ENCODE measurements around the gene B3GNT3. TPM values are rescaled to one million over a fixed set of nuclear protein-coding genes. Genes with fewer than 3 reads are reported as not detected.
A peak's percentile ranks its signal among the peaks of the same experiment; 100 is the strongest.

Gene B3GNT3, protein sequence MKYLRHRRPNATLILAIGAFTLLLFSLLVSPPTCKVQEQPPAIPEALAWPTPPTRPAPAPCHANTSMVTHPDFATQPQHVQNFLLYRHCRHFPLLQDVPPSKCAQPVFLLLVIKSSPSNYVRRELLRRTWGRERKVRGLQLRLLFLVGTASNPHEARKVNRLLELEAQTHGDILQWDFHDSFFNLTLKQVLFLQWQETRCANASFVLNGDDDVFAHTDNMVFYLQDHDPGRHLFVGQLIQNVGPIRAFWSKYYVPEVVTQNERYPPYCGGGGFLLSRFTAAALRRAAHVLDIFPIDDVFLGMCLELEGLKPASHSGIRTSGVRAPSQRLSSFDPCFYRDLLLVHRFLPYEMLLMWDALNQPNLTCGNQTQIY
- total RNA-seq (ENCODE audit: low replicate concordance): not detected in 2 replicates

DNA sequence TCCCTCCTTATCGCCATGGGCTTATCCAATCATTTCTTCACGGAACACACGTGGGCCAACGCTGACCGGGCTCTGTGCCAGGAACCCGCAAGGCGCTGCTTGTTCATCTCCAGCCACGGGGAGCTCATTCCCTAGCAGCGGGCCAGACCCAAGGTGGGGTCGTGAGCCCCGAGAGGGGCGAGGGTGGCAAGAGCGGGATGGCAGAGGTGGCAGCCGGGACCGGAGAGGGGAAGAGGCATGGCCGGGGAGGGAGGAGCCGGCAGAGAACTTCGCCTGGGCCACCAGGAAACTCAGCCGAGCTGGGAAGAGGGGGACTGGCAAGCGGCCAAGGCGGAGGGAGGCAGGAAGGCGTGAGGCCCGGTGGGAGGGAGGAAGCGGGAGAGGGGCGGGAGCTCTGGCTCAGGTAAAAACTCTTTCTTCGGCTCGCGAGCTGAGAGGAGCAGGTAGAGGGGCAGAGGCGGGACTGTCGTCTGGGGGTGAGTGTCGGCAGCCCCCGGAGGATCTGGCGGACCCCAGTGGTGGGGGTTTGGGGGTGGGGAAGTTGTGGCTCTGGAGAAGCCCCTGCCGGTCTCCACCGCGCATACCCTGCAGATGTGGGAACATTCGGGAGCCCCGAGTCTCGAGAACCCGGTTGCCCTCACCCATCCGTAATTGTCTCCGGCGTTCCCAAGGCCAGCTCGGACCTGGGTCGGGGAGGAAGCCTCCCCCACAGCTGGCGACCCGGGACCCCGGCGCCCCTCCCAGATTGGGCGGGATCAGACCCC, at the start of gene B3GNT3:
TSS of gene B3GNT3 (plus strand) at position 408 of the 764 bp plus-strand sequence. CDS start 12,670 bp downstream, outside the sequence.
- H3K36me3 ChIP-seq: no peaks in the 10 kb centered on the region
- peak within 1 kb of the TSS; percentile 69 for H2AFZ ChIP-seq (replicated peaks)
- H3K9me3 Mint-ChIP-seq: no peaks in the 10 kb centered on the region
- H3K27me3 Mint-ChIP-seq (ENCODE audit: insufficient read depth, low read depth): peaks cover 29% of the 10 kb centered on the region
- peaks cover 13% of the 10 kb centered on the region for H3K4me1 Mint-ChIP-seq
- H4K20me1 ChIP-seq (ENCODE audit: low read depth): no peaks in the 10 kb centered on the region
- H3K79me2 ChIP-seq (ENCODE audit: low read depth): no peaks in the 10 kb centered on the region
- no peaks in the 10 kb centered on the region for H3K36me3 Mint-ChIP-seq
- no peak within 1 kb of the TSS for H3K4me3 Mint-ChIP-seq
- no peak within 1 kb of the TSS for H3K27ac Mint-ChIP-seq
- H3K27ac ChIP-seq: no peak within 1 kb of the TSS
- H3K4me2 ChIP-seq: peak within 1 kb of the TSS; percentile 79
- no peak within 1 kb of the TSS for H3K9ac ChIP-seq
- H3K9me3 ChIP-seq (ENCODE audit: low read depth): no peaks in the 10 kb centered on the region
- no peaks in the 10 kb centered on the region for H3F3A ChIP-seq (ENCODE audit: low read depth)
- peak; percentile 44 for DNase-seq (ENCODE audit: low spot score)
- H3K27me3 ChIP-seq: peaks cover 48% of the 10 kb centered on the region
- peak; percentile 54 for TF ChIP-seq EZH2phosphoT487 (IDR thresholded peaks at IDR 0.05)
- TF ChIP-seq, protein P1, sequence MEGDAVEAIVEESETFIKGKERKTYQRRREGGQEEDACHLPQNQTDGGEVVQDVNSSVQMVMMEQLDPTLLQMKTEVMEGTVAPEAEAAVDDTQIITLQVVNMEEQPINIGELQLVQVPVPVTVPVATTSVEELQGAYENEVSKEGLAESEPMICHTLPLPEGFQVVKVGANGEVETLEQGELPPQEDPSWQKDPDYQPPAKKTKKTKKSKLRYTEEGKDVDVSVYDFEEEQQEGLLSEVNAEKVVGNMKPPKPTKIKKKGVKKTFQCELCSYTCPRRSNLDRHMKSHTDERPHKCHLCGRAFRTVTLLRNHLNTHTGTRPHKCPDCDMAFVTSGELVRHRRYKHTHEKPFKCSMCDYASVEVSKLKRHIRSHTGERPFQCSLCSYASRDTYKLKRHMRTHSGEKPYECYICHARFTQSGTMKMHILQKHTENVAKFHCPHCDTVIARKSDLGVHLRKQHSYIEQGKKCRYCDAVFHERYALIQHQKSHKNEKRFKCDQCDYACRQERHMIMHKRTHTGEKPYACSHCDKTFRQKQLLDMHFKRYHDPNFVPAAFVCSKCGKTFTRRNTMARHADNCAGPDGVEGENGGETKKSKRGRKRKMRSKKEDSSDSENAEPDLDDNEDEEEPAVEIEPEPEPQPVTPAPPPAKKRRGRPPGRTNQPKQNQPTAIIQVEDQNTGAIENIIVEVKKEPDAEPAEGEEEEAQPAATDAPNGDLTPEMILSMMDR (IDR thresholded peaks at IDR 0.05): no peak
- TF ChIP-seq EZH2 (IDR thresholded peaks at IDR 0.05): peak; percentile 75
- peak within 1 kb of the TSS; percentile 42 for H3K4me3 ChIP-seq
- H3K4me1 ChIP-seq: no peaks in the 10 kb centered on the region

DNA sequence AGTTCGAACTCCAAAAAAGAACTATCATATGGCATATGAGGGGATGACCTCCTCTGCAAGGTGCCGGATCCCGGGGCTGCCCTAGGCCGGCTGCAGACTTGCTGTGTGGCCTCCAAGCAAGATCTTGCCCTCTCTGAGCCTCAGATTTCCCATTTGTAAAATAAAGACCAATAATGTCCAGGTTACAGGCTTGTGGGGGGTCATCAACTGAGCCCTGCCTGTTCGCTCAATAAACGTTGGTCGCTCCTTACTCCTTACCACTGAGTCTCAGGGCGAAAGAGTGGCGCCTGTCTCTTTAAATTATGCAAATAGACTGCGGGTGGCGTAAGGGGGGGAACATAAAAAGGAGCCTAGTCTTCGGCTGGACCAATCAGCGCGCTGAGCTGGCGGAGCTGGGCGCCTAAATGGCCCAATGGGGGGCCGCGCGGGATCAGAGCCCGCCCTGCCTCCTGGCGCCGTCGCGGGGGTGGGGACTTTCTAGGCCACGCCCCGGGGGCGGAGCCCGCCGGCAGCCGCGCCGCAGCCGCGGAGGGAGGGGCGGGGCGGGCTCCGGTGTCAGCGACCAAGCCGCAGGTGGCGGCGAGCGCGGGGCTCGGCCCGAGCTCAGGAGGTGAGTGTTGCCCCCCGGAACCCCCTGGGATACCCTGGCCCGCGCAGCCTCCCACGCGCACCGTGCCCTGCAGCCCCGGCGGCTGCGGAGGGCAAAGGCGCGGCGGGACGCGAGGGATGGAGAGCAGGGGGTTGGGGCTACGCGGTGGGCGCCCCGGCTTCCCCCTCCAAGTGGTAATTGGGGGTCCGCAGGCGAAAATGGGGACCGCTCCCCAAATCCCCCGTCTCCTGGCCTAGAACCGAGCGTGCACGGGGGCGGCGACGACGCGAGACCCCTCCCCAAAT, 47.5 kb upstream of the B3GNT3 start:
- Histone ChIP-seq H3K27ac (no peak overlapping the region), H3K36me3 (no peaks in the 10 kb centered on the region), H3K9me3 (ENCODE audit: low read depth) (no peaks in the 10 kb centered on the region), H3F3A (ENCODE audit: low read depth) (peaks cover 17% of the 10 kb centered on the region), H3K27me3 (no peaks in the 10 kb centered on the region), H3K4me2 (peak overlapping the region; percentile 97), H3K4me1 (peaks cover 8% of the 10 kb centered on the region), H3K79me2 (ENCODE audit: low read depth) (peaks cover 6% of the 10 kb centered on the region), H3K9ac (no peak overlapping the region), H3K4me3 (peak overlapping the region; percentile 97), H4K20me1 (ENCODE audit: low read depth) (no peaks in the 10 kb centered on the region), H2AFZ (replicated peaks) (peak overlapping the region; percentile 86)
- H3K27me3 Mint-ChIP-seq (ENCODE audit: insufficient read depth, low read depth): no peaks in the 10 kb centered on the region
- H3K36me3 Mint-ChIP-seq: no peaks in the 10 kb centered on the region
- H3K4me3 Mint-ChIP-seq: peak overlapping the region; percentile 84
- H3K4me1 Mint-ChIP-seq: peaks cover 33% of the 10 kb centered on the region
- H3K27ac Mint-ChIP-seq: no peak overlapping the region
- peaks cover 2% of the 10 kb centered on the region for H3K9me3 Mint-ChIP-seq
- TF ChIP-seq EZH2 (IDR thresholded peaks at IDR 0.05) (no peak), EZH2phosphoT487 (IDR thresholded peaks at IDR 0.05) (no peak)
- TF ChIP-seq, protein P1 (IDR thresholded peaks at IDR 0.05): no peak
- DNase-seq (ENCODE audit: low spot score): peak; percentile 98

- TF ChIP-seq EZH2phosphoT487 (IDR thresholded peaks at IDR 0.05): no peak
- TF ChIP-seq EZH2 (IDR thresholded peaks at IDR 0.05): no peak
- TF ChIP-seq, protein P1 (IDR thresholded peaks at IDR 0.05): no peak
- H3K27me3 ChIP-seq: no peaks in the 10 kb centered on the region
- H3K4me2 ChIP-seq: no peak overlapping the region
- H3K27ac ChIP-seq: no peak overlapping the region
- Mint-ChIP-seq H3K27me3 (ENCODE audit: insufficient read depth, low read depth) (no peaks in the 10 kb centered on the region), H3K4me1 (peaks cover 40% of the 10 kb centered on the region), H3K4me3 (peak overlapping the region; percentile 84), H3K36me3 (no peaks in the 10 kb centered on the region), H3K27ac (no peak overlapping the region), H3K9me3 (no peaks in the 10 kb centered on the region)
- no peak for DNase-seq (ENCODE audit: low spot score)
- H3K4me3 ChIP-seq: no peak overlapping the region
- no peaks in the 10 kb centered on the region for H3K9me3 ChIP-seq (ENCODE audit: low read depth)
- peaks cover 17% of the 10 kb centered on the region for H3F3A ChIP-seq (ENCODE audit: low read depth)
- peaks cover 8% of the 10 kb centered on the region for H3K4me1 ChIP-seq
- no peak overlapping the region for H2AFZ ChIP-seq (replicated peaks)
- H3K79me2 ChIP-seq (ENCODE audit: low read depth): peaks cover 6% of the 10 kb centered on the region
- H3K36me3 ChIP-seq: no peaks in the 10 kb centered on the region
- H3K9ac ChIP-seq: no peak overlapping the region
- no peaks in the 10 kb centered on the region for H4K20me1 ChIP-seq (ENCODE audit: low read depth)
Observed at GRCh38 chr19:17748884-17749638, 45.9 kb upstream of the B3GNT3 start.

Data from neural progenitor cell (in vitro differentiated cells).